ENCODE measurements around the gene SLC39A9. TPM values are rescaled to one million over a fixed set of nuclear protein-coding genes. Genes with fewer than 3 reads are reported as not detected.

SLC39A9 gene
- total and polyA plus RNA-seq, 9 donors, result 15.9 to 54.5 (median 40.4) TPM

GRCh38 chr14:69358966-69359365 is 39.5 kb upstream of the SLC39A9 start:
- intact Hi-C loops (cut with DNase I), result loop anchor here in 1 of 4 donors (10.0 kb wide), 1 partner anchor 114 kb away; no protein-coding TSS in a partner anchor
- no peaks in the 10 kb centered on the region for H3K27me3 ChIP-seq

GRCh38 chr14:69360438-69361108 is 37.9 kb upstream of the SLC39A9 start:
- Histone ChIP-seq H3K27ac (no peak overlapping the region), H3K4me1 (ENCODE audit: insufficient read depth) (no peaks in the 10 kb centered on the region), H3K9me3 (no peaks in the 10 kb centered on the region), H3K27me3 (no peaks in the 10 kb centered on the region), H3K36me3 (no peaks in the 10 kb centered on the region), H3K4me3 (no peak overlapping the region)
- no peak for TF ChIP-seq EP300 (IDR thresholded peaks at IDR 0.05)
- no peak for TF ChIP-seq POLR2A (IDR thresholded peaks at IDR 0.05)
- no peak for TF ChIP-seq CTCF (IDR thresholded peaks at IDR 0.05)
- intact Hi-C loops (cut with DNase I), result loop anchor here in 1 of 4 donors (10.0 kb wide), 1 partner anchor 116 kb away; no protein-coding TSS in a partner anchor
- DNase-seq, result no peak
- 77 to 84% (median 82%) methylated on average over 7 of the region's 7 CpGs for WGBS, 3 donors

More at GRCh38 chr14:69358966-69359365, 39.5 kb upstream of the SLC39A9 start:
- DNase-seq, result no peak
- H3K4me1 ChIP-seq (ENCODE audit: insufficient read depth), result no peaks in the 10 kb centered on the region
- H3K4me3 ChIP-seq, result no peak overlapping the region
- WGBS, 3 donors, result 89 to 92% (median 91%) methylated on average over 3 of the region's 3 CpGs
- TF ChIP-seq POLR2A (IDR thresholded peaks at IDR 0.05), result no peak
- no peaks in the 10 kb centered on the region for H3K9me3 ChIP-seq
- H3K36me3 ChIP-seq, result no peaks in the 10 kb centered on the region
- H3K27ac ChIP-seq, result no peak overlapping the region

GRCh38 chr14:69363055-69363454 is 35.4 kb upstream of the SLC39A9 start:
- no peak overlapping the region for H3K4me3 ChIP-seq
- 16 to 25% (median 20%) methylated on average over 9 of the region's 9 CpGs for WGBS, 3 donors
- H3K9me3 ChIP-seq, result no peaks in the 10 kb centered on the region
- no peaks in the 10 kb centered on the region for H3K36me3 ChIP-seq
- no peaks in the 10 kb centered on the region for H3K4me1 ChIP-seq (ENCODE audit: insufficient read depth)
- intact Hi-C loops (cut with DNase I), result loop anchor here in 1 of 4 donors (10.0 kb wide), 1 partner anchor 118 kb away; no protein-coding TSS in a partner anchor
- H3K27ac ChIP-seq, result no peak overlapping the region
- no peak for TF ChIP-seq POLR2A (IDR thresholded peaks at IDR 0.05)
- peak in 2 of 3 donors; percentile 16 to 28 for TF ChIP-seq CTCF (IDR thresholded peaks at IDR 0.05)
- no peak for TF ChIP-seq EP300 (IDR thresholded peaks at IDR 0.05)
- no peaks in the 10 kb centered on the region for H3K27me3 ChIP-seq
- peak in 2 of 5 donors; percentile 41 to 48 for DNase-seq

GRCh38 chr14:69363964-69364363 is 34.5 kb upstream of the SLC39A9 start:
- no peaks in the 10 kb centered on the region for H3K9me3 ChIP-seq
- TF ChIP-seq POLR2A (IDR thresholded peaks at IDR 0.05), result no peak
- TF ChIP-seq CTCF (IDR thresholded peaks at IDR 0.05), result no peak
- TF ChIP-seq EP300 (IDR thresholded peaks at IDR 0.05), result no peak
- intact Hi-C loops (cut with DNase I), result loop anchor here in 1 of 4 donors (10.0 kb wide), 1 partner anchor 119 kb away; no protein-coding TSS in a partner anchor
- H3K27me3 ChIP-seq, result no peaks in the 10 kb centered on the region
- no peak for DNase-seq
- WGBS, 3 donors, result 89 to 91% (median 90%) methylated on average over 4 of the region's 4 CpGs
- H3K27ac ChIP-seq, result no peak overlapping the region
- H3K4me1 ChIP-seq (ENCODE audit: insufficient read depth), result no peaks in the 10 kb centered on the region
- H3K4me3 ChIP-seq, result no peak overlapping the region
- H3K36me3 ChIP-seq, result no peaks in the 10 kb centered on the region

- no peaks in the 10 kb centered on the region for H3K27me3 ChIP-seq
- TF ChIP-seq EP300 (IDR thresholded peaks at IDR 0.05) (no peak), POLR2A (IDR thresholded peaks at IDR 0.05) (no peak), CTCF (IDR thresholded peaks at IDR 0.05) (no peak)
- no peaks in the 10 kb centered on the region for H3K4me1 ChIP-seq (ENCODE audit: insufficient read depth)
- no peaks in the 10 kb centered on the region for H3K36me3 ChIP-seq
- no peak overlapping the region for H3K27ac ChIP-seq
- H3K4me3 ChIP-seq, result no peak overlapping the region
- 71 to 81% (median 76%) methylated on average over 2 of the region's 2 CpGs for WGBS, 3 donors
- no peaks in the 10 kb centered on the region for H3K9me3 ChIP-seq
- DNase-seq, result no peak
- intact Hi-C loops (cut with DNase I), result loop anchor here in 1 of 4 donors (10.0 kb wide), 1 partner anchor 120 kb away; no protein-coding TSS in a partner anchor
Measured at GRCh38 chr14:69364378-69364777, 34.1 kb upstream of the SLC39A9 start.
